K562 (cell line): ENCODE data around the gene YPEL2. TPM values are rescaled to one million over a fixed set of nuclear protein-coding genes. Genes with fewer than 3 reads are reported as not detected.

ENCODE experiments used
- AFF1 ChIP-seq, 2 experiments: fragments of 450-650 bp; IDR thresholded peaks; 2 replicates each; pipeline ENCODE4 v1.6.1; 2018; ENCODE audit warnings: mild to moderate bottlenecking in 2 of 2, low read depth in 1 of 2; ENCODE audit not compliant: partially characterized antibody in 2 of 2
- KHSRP ChIP-seq: fragments of 450-650 bp; IDR thresholded peaks from 2 replicates; pipeline ENCODE4 v1.6.1; 2017
- KLF1 ChIP-seq: fragments of 450-650 bp; IDR thresholded peaks from 2 replicates; pipeline ENCODE4 v1.6.1; 2016; ENCODE audit warnings: missing genetic modification characterization, missing compliant biosample characterization
- PHTF2 ChIP-seq: fragments of 250-450 bp; sonication (Bioruptor Pico); IDR thresholded peaks from 2 replicates; pipeline ENCODE4 v1.5.0; 2021; ENCODE audit warnings: mild to moderate bottlenecking
- POLR2A ChIP-seq: fragments of 450-650 bp; conservative IDR thresholded peaks from 2 replicates; pipeline ENCODE4 v1.6.1; 2016
- SPI1 ChIP-seq: IDR thresholded peaks from 2 replicates; pipeline ENCODE4 v1.6.1; 2011; ENCODE audit warnings: low read depth, low read length, control low read depth, borderline replicate concordance
- THAP7 ChIP-seq: fragments of 250-450 bp; sonication (Bioruptor Pico); IDR thresholded peaks from 2 replicates; pipeline ENCODE4 v1.5.0; 2021
- YBX1 ChIP-seq: fragments of 450-650 bp; IDR thresholded peaks from 2 replicates; pipeline ENCODE4 v1.7.1; 2016; ENCODE audit warnings: mild to moderate bottlenecking
- ZNF217 ChIP-seq: sonication (generic); formaldehyde crosslinking; IDR thresholded peaks from 2 replicates; pipeline ENCODE4 v1.8.0; 2022; ENCODE audit warnings: mild to moderate bottlenecking, missing genetic modification reagents
- ZNF707 ChIP-seq: fragments of 250-450 bp; sonication (Bioruptor Pico); conservative IDR thresholded peaks from 2 replicates; pipeline ENCODE4 v1.8.0; 2022; ENCODE audit warnings: inconsistent platforms, mild to moderate bottlenecking, moderate library complexity
- polyA plus RNA-seq, 8 experiments: library from polyadenylated mRNA; depleted of rRNA in 4 of 8; stranded (reverse) in 5 of 8; unstranded in 3 of 8; fragments of >200 nt; fragmentation: Nextera tagmentation in 2 of 8; fragmentation: Illumina TruSeq in 1 of 8; extraction: Ambion mirVana in 2 of 8; extraction: Trizol in 1 of 8; gene quantifications; 2 replicates each; pipeline versions ENCODE4 v1.2.1 to v1.2.3, GENCODE V29; 2011 to 2014; ENCODE audit warnings: inconsistent platforms in 1 of 8, missing spikeins in 1 of 8
- total RNA-seq, 7 experiments: library from RNA; depleted of rRNA in 6 of 7; stranded (reverse); fragments of >200 nt in 6 of 7; fragmentation: Illumina TruSeq in 2 of 7; extraction: Trizol in 2 of 7; gene quantifications; 2 replicates each; pipeline versions ENCODE4 v1.2.1 to v1.2.3, GENCODE V29; 2011 to 2021; ENCODE audit warnings: low replicate concordance in 1 of 7

YPEL2 gene
- total and polyA plus RNA-seq, 9 of the 15 experiments (the other 6 are each of a cell fraction or from before 2014, with no cell fraction given), result 0.11 to 2.4 (median 0.47) TPM

GRCh38 chr17:59361916-59362810 is 30.7 kb downstream of the YPEL2 start (continued):
- TF ChIP-seq AFF1 (IDR thresholded peaks at IDR 0.05; ENCODE audit: low read depth in 1 of 2, partially characterized antibody in 2 of 2), result no peak
- no peak for TF ChIP-seq KHSRP
- no peak for TF ChIP-seq THAP7 (CRISPR knock-in tag)
- no peak for TF ChIP-seq KLF1 (tag)
- no peak for TF ChIP-seq SPI1
- no peak for TF ChIP-seq ZNF707 (CRISPR knock-in tag)
- no peak for TF ChIP-seq POLR2A
- TF ChIP-seq ZNF217 (CRISPR knock-in tag), result no peak
- TF ChIP-seq YBX1, result no peak
- no peak for TF ChIP-seq PHTF2 (CRISPR knock-in tag)
- TF ChIP-seq, all 486 proteins: peak for 0
